Glutamatergic neuron (in vitro differentiated cells): ENCODE measurements around the gene INS. TPM values are rescaled to one million over a fixed set of nuclear protein-coding genes. Genes with fewer than 3 reads are reported as not detected.
A peak's percentile ranks its signal among the peaks of the same experiment; 100 is the strongest.

Experiments used
- DNase-seq: peaks from one replicate; pipeline ENCODE4 v3.0.0; 2022
- H3K27ac Mint-ChIP-seq: one replicate; pipeline ENCODE4 v1.8.0; 2020; ENCODE audit warnings: mild to moderate bottlenecking, mixed read lengths, inconsistent platforms; ENCODE audit not compliant: unreplicated experiment
- H3K27me3 Mint-ChIP-seq: one replicate; pipeline ENCODE4 v1.8.0; 2020; ENCODE audit warnings: mild to moderate bottlenecking, moderate library complexity, mixed read lengths, inconsistent platforms; ENCODE audit not compliant: unreplicated experiment
- H3K36me3 Mint-ChIP-seq: one replicate; pipeline ENCODE4 v1.8.0; 2020; ENCODE audit warnings: mild to moderate bottlenecking, mixed read lengths, inconsistent platforms; ENCODE audit not compliant: unreplicated experiment
- H3K4me1 Mint-ChIP-seq: one replicate; pipeline ENCODE4 v1.8.0; 2020; ENCODE audit warnings: mild to moderate bottlenecking, low read depth, mixed read lengths, inconsistent platforms; ENCODE audit not compliant: unreplicated experiment
- H3K4me3 Mint-ChIP-seq: one replicate; pipeline ENCODE4 v1.8.0; 2020; ENCODE audit warnings: mild to moderate bottlenecking, mixed read lengths, inconsistent platforms; ENCODE audit not compliant: unreplicated experiment
- H3K9me3 Mint-ChIP-seq: one replicate; pipeline ENCODE4 v1.8.0; 2020; ENCODE audit warnings: mild to moderate bottlenecking, moderate library complexity, mixed read lengths, inconsistent platforms; ENCODE audit not compliant: unreplicated experiment
- microRNA-seq: library from miRNA; unstranded; fragments of <30 nt; microRNA quantifications from one replicate; pipeline ENCODE4, GENCODE V29; 2020; ENCODE audit not compliant: unreplicated experiment
- total RNA-seq: library from RNA; stranded (reverse); fragmentation: NEBNext Ultra II Directional; extraction: Animal tissue kit (Norgen Biotek cat#: 25700); gene quantifications from one replicate; pipeline ENCODE4 v1.2.1, GENCODE V29; 2021; ENCODE audit not compliant: unreplicated experiment
- TF ChIP-seq, protein P1 (sequence below): fragments of 200-600 bp; sonication (generic); IDR thresholded peaks from one replicate; pipeline ENCODE4 v1.5.0; 2021; ENCODE audit not compliant: partially characterized antibody, unreplicated experiment

The INS gene
- total RNA-seq, 1 donor from 2014 or later: not detected

DNA sequence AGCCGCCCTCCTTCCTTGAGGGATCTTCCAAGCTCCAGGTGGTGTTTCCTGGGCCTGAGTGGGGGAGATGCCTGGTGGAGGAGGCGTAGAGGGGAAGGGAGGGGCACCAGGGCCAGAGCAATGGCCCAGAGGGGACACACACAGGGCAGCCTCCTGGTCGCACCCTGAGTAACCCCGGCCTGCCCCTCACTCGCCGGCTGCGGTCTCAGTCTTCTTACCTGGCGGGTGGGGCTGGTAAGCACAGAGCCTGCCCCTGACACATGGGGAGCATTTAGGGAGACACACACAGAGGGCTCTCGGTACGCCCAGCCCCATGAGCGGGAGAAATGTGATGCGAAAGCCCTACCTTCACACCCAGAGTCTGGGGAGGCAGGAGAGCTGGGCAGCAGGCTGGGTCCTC, 45.7 kb downstream of the INS start:
- TF ChIP-seq, protein P1, sequence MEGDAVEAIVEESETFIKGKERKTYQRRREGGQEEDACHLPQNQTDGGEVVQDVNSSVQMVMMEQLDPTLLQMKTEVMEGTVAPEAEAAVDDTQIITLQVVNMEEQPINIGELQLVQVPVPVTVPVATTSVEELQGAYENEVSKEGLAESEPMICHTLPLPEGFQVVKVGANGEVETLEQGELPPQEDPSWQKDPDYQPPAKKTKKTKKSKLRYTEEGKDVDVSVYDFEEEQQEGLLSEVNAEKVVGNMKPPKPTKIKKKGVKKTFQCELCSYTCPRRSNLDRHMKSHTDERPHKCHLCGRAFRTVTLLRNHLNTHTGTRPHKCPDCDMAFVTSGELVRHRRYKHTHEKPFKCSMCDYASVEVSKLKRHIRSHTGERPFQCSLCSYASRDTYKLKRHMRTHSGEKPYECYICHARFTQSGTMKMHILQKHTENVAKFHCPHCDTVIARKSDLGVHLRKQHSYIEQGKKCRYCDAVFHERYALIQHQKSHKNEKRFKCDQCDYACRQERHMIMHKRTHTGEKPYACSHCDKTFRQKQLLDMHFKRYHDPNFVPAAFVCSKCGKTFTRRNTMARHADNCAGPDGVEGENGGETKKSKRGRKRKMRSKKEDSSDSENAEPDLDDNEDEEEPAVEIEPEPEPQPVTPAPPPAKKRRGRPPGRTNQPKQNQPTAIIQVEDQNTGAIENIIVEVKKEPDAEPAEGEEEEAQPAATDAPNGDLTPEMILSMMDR: no peak
- H3K9me3 Mint-ChIP-seq: peaks cover 12% of the 10 kb centered on the region
- no peaks in the 10 kb centered on the region for H3K27me3 Mint-ChIP-seq
- peaks cover 12% of the 10 kb centered on the region for H3K36me3 Mint-ChIP-seq
- no peaks in the 10 kb centered on the region for H3K4me1 Mint-ChIP-seq
- DNase-seq: no peak
- no peak overlapping the region for H3K27ac Mint-ChIP-seq
- no peak overlapping the region for H3K4me3 Mint-ChIP-seq

DNA sequence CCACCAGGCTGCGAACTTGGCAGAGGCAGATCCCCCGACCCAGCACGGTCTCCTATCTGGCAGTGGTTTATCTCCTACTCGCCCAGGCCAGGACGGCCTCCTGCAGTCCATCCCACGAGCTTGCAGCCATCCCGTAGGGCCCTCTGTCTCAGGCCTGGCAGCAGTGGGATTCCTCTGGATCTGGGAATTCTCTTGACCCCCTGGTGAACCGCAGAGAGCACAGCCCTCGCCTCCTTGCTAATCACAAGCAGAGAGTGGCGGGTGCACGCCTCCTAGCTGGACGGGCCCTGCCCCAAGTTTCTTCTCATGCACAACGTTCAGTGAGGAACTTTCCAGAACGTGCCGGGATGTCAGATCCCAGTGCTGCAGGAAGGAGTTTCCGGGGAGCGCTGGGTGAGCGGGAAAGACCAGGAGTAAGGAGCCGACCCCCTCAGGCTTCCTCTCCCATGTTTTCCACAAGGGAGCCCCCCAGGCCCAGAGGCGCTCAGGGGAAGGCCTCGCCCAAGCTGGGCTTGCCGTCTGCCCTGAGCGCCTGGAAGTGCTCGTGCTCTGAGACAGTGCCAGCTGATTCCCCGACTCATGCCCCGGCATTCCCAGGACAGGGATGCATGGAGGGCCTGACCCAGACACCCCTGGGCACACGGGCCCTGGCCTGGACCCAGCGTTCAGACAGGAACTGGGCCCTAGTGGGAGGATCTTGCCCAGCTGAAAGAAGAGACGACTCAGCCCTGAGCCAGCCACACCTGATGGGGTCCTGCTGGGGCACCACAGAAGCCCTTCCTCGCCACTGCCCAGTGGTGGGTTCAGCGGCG, 46.4 kb downstream of the INS start:
- Mint-ChIP-seq H3K36me3 (peaks cover 12% of the 10 kb centered on the region), H3K4me1 (no peaks in the 10 kb centered on the region), H3K27me3 (no peaks in the 10 kb centered on the region), H3K27ac (no peak overlapping the region), H3K4me3 (no peak overlapping the region), H3K9me3 (peaks cover 12% of the 10 kb centered on the region)
- DNase-seq: peak; percentile 9
- TF ChIP-seq, protein P1: no peak

DNA sequence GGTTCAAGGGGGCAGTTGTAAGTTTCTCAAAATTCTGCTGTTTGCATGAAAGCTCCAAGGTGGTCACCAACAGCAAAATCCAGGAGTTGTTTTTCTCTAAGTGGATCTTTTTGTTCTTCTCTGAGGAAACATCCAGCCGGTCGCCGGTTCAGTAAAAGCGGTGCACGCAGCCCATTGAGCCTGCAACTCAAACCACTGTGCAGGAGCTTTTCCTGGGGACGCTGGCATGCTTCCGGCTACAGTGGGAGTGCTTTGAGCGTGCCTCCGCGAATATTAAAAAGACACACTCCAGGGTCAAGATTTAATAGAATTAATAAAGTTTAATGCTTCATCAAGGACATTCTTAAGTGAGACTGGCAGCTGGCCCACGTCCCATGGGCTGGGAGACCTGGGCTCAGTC, 47.2 kb downstream of the INS start:
- Mint-ChIP-seq H3K27me3 (no peaks in the 10 kb centered on the region), H3K4me3 (no peak overlapping the region), H3K4me1 (no peaks in the 10 kb centered on the region), H3K36me3 (peaks cover 12% of the 10 kb centered on the region), H3K9me3 (peaks cover 12% of the 10 kb centered on the region), H3K27ac (no peak overlapping the region)
- TF ChIP-seq, protein P1: no peak
- DNase-seq: peak; percentile 5

DNA sequence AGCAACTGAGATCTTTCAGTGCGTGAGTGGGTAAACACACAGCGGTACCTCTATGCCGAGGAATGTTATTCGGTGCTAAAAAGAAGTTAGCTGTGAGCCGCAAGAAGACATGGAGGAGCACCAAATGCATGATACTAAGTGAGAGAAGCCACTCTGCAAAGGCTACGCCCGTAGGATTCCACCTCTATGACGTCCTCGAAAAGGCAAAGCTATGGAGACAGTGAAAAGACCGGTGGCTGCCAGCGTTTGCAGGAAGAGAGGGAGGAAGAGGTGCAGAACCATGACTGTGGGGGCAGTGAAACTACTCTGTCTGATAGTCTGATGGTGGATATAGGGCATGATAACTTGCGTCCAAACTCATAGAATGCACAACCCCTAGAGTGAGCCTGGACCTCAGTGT, 50.5 kb downstream of the INS start:
- Mint-ChIP-seq H3K27me3 (no peaks in the 10 kb centered on the region), H3K4me3 (no peak overlapping the region), H3K4me1 (no peaks in the 10 kb centered on the region), H3K27ac (no peak overlapping the region), H3K9me3 (peaks cover 3% of the 10 kb centered on the region), H3K36me3 (no peaks in the 10 kb centered on the region)
- TF ChIP-seq, protein P1: no peak
- DNase-seq: no peak

Small RNAs within 50 kb of the gene (microRNA-seq; reads per million reads assigned to microRNA genes)
- gene MIR4686: not detected
- 89.6 reads per million, percentile 73 among the genes with 10 or more reads in this experiment for gene MIR483

Other genes with a start within 250 kb of the INS start
- not detected for gene TNNT3, start 241.5 kb downstream of the INS start, total RNA-seq
- 27.6 TPM for gene MRPL23, start 213.9 kb downstream of the INS start, total RNA-seq
- gene H19, start 163.4 kb downstream of the INS start, total RNA-seq: 46.9 TPM
- 21.5 TPM for gene IGF2, start 21.8 kb downstream of the INS start, total RNA-seq
- not detected for gene TH, start 10.6 kb upstream of the INS start, total RNA-seq
- not detected for gene ASCL2, start 109.4 kb upstream of the INS start, total RNA-seq
- gene C11orf21, start 140.7 kb upstream of the INS start, total RNA-seq: not detected
- not detected for gene TSPAN32, start 140.8 kb upstream of the INS start, total RNA-seq
- gene CD81, start 216.1 kb upstream of the INS start, total RNA-seq: 347 TPM
- gene TSSC4, start 239.5 kb upstream of the INS start, total RNA-seq: 49.7 TPM